Ovary (tissue), 9 donors: Measurements from ENCODE around the gene ZNF557. TPM values are rescaled to one million over a fixed set of nuclear protein-coding genes. Genes with fewer than 3 reads are reported as not detected.

Experiments
- DNase-seq, 5 donors: peaks; one replicate each; pipeline ENCODE4 v3.0.0-alpha.2; 2019 to 2020
- H3K27ac ChIP-seq, 2 donors: fragments of 200-600 bp; one replicate each; pipeline versions ENCODE4 v1.5.1 to v1.8.0; 2019 to 2022
- H3K27me3 ChIP-seq: fragments of 200-600 bp; one replicate; pipeline ENCODE4 v1.8.0; 2022
- H3K36me3 ChIP-seq: fragments of 200-600 bp; sonication (generic); one replicate; pipeline ENCODE4 v1.5.1; 2019
- H3K4me1 ChIP-seq: one replicate; pipeline ENCODE4 v1.8.1; 2013; ENCODE audit warnings: mild to moderate bottlenecking, moderate library complexity; ENCODE audit not compliant: insufficient read depth
- H3K4me3 ChIP-seq: fragments of 200-600 bp; sonication (generic); one replicate; pipeline ENCODE4 v1.5.1; 2017
- H3K9me3 ChIP-seq, 2 donors: fragments of 200-600 bp in 1 of 2; sonication (generic) in 1 of 2; one replicate each; pipeline versions ENCODE4 v1.5.1 to v1.8.1; 2013 to 2019; ENCODE audit warnings: mild to moderate bottlenecking in 1 of 2, moderate library complexity in 1 of 2
- EP300 ChIP-seq: sonication (generic); formaldehyde crosslinking; IDR thresholded peaks from one replicate; pipeline ENCODE4 v1.6.1; 2017; ENCODE audit warnings: antibody characterized with exemption
- POLR2A ChIP-seq: fragments of 450-650 bp; IDR thresholded peaks from one replicate; pipeline ENCODE4 v1.6.1; 2017; ENCODE audit warnings: antibody characterized with exemption, mild to moderate bottlenecking, moderate library complexity
- WGBS, 3 donors: extraction: QIAGEN DNeasy Blood & Tissue Kit in 1 of 3; methylation state at CpG; one replicate each; pipeline versions ENCODE4 v1.1.5 to v1.1.7; 2013 to 2017; 5-methylcytosine and 5-hydroxymethylcytosine counted together
- intact Hi-C, 4 donors: fragments of 100-400 bp; cut with DNase I; formaldehyde crosslinking; loops; one replicate each; pipeline versions ENCODE4 v1.11.0 to v1.15.1; 2022 to 2023
- polyA plus RNA-seq, 2 donors: library from polyadenylated mRNA; stranded (reverse); fragments of 200-250 nt in 1 of 2; fragments of 350-450 nt in 1 of 2; fragmentation: Illumina TruSeq in 1 of 2; extraction: RNeasy Lipid Tissue Mini Kit (QIAGEN cat#74804) in 1 of 2; gene quantifications; one replicate each; pipeline ENCODE4 v1.2.3, GENCODE V29; 2013 to 2014
- total RNA-seq, 7 donors: library from RNA; depleted of rRNA in 2 of 7; stranded (reverse); fragments of >200 nt in 2 of 7; fragmentation: NEBNext Ultra II Directional in 3 of 7; extraction: Animal tissue kit (Norgen Biotek cat#: 25700) in 3 of 7; gene quantifications; one replicate each; pipeline versions ENCODE4 v1.1.0 to v1.2.4, GENCODE V29; 2016 to 2023
- TF ChIP-seq, protein P1 (sequence below), 3 donors: fragments of 450-650 bp in 2 of 3; fragments of 200-600 bp in 1 of 3; IDR thresholded peaks; one replicate each; pipeline versions ENCODE4 v1.5.1 to v1.8.0; 2016 to 2022; ENCODE audit warnings: antibody characterized with exemption in 3 of 3, mild to moderate bottlenecking in 1 of 3
- donor health status: DM: no; HTN: no; CAD: no; lungs with moderate emphysema.
- donor health status: DM: no; HTN: no; CAD: no.
- donor health status: Bipolar disorder and iron deficiency.
- donor health status: DM: yes; HTN: yes; CAD: no.
- donor health status: DM: no; HTN: no; CAD: no.
- donor health status: DM: yes; HTN: yes; CAD: no.

The ZNF557 gene
- total and polyA plus RNA-seq, 9 donors, result 2.9 to 14.6 (median 12.3) TPM

DNA sequence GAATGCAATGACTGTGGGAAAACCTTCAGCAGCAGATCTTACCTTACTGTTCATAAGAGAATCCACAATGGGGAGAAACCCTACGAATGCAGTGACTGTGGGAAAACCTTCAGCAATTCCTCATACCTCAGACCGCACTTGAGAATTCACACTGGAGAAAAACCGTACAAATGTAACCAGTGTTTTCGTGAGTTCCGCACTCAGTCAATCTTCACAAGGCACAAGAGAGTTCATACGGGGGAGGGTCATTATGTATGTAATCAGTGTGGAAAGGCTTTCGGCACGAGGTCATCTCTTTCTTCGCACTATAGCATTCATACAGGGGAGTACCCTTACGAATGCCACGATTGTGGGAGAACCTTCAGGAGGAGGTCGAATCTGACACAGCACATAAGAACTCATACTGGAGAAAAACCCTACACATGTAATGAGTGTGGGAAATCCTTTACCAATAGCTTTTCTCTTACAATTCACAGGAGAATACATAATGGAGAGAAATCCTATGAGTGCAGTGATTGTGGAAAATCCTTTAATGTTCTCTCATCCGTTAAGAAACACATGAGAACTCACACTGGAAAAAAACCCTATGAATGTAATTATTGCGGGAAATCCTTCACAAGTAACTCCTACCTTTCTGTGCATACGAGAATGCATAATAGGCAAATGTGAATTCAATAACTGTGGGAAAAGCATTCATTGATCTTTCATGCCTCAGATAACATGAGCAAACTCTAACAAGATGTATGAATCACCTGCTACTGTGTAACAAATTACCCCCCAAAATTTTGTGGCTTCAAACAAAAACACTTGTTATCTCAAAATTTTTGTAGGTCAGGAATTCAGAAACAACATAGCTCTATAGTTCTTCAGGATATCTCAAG is 13.8 kb downstream of the ZNF557 start:
- Histone ChIP-seq H3K9me3 (peaks cover 15 to 70% of the 10 kb centered on the region in 2 donors), H3K36me3 (peaks cover 16% of the 10 kb centered on the region), H3K27me3 (no peaks in the 10 kb centered on the region), H3K27ac (no peak overlapping the region), H3K4me1 (no peaks in the 10 kb centered on the region), H3K4me3 (no peak overlapping the region)
- no peak for DNase-seq
- 96 to 97% (median 96%) methylated on average over 15 of the region's 15 CpGs for WGBS, 3 donors
- TF ChIP-seq EP300, result no peak
- TF ChIP-seq, protein P1, sequence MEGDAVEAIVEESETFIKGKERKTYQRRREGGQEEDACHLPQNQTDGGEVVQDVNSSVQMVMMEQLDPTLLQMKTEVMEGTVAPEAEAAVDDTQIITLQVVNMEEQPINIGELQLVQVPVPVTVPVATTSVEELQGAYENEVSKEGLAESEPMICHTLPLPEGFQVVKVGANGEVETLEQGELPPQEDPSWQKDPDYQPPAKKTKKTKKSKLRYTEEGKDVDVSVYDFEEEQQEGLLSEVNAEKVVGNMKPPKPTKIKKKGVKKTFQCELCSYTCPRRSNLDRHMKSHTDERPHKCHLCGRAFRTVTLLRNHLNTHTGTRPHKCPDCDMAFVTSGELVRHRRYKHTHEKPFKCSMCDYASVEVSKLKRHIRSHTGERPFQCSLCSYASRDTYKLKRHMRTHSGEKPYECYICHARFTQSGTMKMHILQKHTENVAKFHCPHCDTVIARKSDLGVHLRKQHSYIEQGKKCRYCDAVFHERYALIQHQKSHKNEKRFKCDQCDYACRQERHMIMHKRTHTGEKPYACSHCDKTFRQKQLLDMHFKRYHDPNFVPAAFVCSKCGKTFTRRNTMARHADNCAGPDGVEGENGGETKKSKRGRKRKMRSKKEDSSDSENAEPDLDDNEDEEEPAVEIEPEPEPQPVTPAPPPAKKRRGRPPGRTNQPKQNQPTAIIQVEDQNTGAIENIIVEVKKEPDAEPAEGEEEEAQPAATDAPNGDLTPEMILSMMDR (IDR thresholded peaks at IDR 0.05), result no peak
- no peak for TF ChIP-seq POLR2A
- intact Hi-C loops, result no loop called here

DNA sequence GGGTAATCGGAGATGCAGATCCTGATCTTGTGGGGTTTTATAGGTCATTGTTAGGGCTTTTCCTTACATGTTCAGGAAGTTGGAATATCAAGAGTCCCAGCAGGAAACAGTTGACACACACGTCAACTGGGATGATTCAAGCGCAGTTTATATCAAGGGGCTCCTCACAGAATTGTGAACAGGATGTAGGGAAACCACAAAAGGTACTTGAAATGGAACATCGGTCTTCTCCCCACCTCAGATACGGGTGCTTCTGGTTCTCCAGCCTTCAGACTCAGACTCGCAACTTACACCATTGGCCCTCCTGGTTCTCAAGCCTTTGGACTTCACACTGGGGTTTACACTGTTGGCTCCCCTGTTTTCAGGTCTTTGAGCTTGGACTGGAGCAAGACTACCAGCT is 19.5 kb downstream of the ZNF557 start:
- intact Hi-C loops, result no loop called here
- Histone ChIP-seq H3K27me3 (no peaks in the 10 kb centered on the region), H3K4me1 (no peaks in the 10 kb centered on the region), H3K9me3 (peaks cover 6 to 30% of the 10 kb centered on the region in 2 donors), H3K4me3 (no peak overlapping the region), H3K27ac (no peak overlapping the region), H3K36me3 (no peaks in the 10 kb centered on the region)
- DNase-seq, result no peak
- 96 to 97% (median 96%) methylated on average over 6 of the region's 6 CpGs for WGBS, 3 donors
- TF ChIP-seq EP300, result no peak
- TF ChIP-seq, protein P1 (IDR thresholded peaks at IDR 0.05), result no peak
- TF ChIP-seq POLR2A, result no peak

DNA sequence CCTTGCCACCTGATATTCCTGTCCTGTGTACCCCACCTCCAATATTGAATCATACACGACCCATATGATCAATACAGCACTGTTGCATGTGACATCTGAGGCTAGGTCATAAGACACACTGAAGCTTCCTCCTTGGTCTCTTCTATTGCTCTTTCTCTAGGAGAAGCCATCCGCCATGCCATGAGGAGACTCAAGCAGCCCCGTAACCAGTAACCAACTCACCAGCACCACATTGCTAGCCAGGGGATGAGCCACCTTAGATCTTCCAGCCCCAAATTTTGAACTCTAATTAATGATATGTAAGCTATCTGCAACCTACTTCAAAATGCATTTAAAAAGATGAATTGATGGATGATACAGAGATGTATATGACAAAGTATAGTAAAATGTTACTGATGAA is 28.6 kb downstream of the ZNF557 start:
- TF ChIP-seq POLR2A (no peak), EP300 (no peak)
- TF ChIP-seq, protein P1 (IDR thresholded peaks at IDR 0.05), result no peak
- no peak for DNase-seq
- peak overlapping the region in 1 of 2 donors; percentile 93 for H3K27ac ChIP-seq
- H3K27me3 ChIP-seq, result no peaks in the 10 kb centered on the region
- intact Hi-C loops, result no loop called here
- no peaks in the 10 kb centered on the region for H3K9me3 ChIP-seq
- no peak overlapping the region for H3K4me3 ChIP-seq
- 93 to 98% (median 95%) methylated on average over 3 of the region's 3 CpGs for WGBS, 3 donors
- H3K4me1 ChIP-seq, result peaks cover 2% of the 10 kb centered on the region
- no peaks in the 10 kb centered on the region for H3K36me3 ChIP-seq

DNA sequence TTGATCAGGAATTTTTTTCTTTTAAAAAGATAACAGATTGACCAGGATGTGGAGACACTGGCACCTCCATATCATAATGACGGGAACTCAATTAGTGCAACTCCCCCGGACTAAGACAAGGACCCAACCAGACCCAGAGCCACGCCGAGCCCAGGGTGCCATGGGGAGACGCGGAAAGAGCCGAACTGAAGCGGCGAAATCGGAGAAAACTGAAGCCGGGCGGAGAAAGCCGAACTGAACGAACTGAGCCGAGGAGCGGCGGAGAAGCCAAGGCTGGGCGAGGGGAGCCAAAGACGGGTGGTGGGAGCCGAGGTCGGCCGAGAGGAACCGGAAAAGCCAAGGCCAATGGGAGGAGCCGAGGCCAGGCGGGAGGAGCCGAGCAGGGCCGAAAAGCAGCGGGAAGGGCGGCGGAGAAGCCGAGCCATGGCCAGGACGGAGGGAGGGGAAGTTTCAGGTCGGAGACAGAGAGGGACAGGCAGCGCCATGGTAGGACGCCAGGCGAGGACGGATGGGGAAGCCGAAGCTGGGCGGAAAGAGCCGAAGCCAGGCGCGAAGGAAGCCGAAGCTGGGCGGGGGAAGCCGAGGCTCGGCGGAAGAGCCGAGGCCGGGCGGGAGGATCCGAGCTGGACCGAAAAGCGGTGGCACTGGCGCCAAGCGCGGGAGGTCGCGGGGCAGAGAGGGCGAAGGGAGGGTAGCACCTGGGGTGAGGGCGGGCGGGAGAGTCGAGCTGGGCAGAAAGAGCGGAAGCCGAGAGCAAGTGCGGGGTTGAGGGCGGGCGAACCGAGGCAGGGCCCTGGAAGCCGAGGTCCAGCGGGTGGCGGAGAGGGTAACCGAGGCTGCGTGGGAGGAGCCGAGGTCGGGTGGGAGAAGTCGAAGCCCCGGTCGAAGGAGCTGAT is 29.4 kb downstream of the ZNF557 start:
- H3K4me3 ChIP-seq, result peak overlapping the region; percentile 74
- WGBS, 3 donors, result 0 to 1% (median 1%) methylated on average over 78 of the region's 78 CpGs

More for the DNA sequence above, 29.4 kb downstream of the ZNF557 start:
- peak; percentile 37 for TF ChIP-seq POLR2A
- TF ChIP-seq, protein P1 (IDR thresholded peaks at IDR 0.05), result no peak
- TF ChIP-seq EP300, result no peak
- peak; percentile 92 to 97 (median 95) for DNase-seq
- no peaks in the 10 kb centered on the region for H3K27me3 ChIP-seq
- H3K4me1 ChIP-seq, result peaks cover 2% of the 10 kb centered on the region
- no peaks in the 10 kb centered on the region for H3K36me3 ChIP-seq
- intact Hi-C loops, result no loop called here
- H3K9me3 ChIP-seq, result no peaks in the 10 kb centered on the region
- peak overlapping the region; percentile 89 to 93 for H3K27ac ChIP-seq
